IMR-90 (cell line): ENCODE results near the gene AURKA. TPM values are rescaled to one million over a fixed set of nuclear protein-coding genes. Genes with fewer than 3 reads are reported as not detected.

Source experiments
- ATAC-seq: fragments of 200-7000 bp; cut with Tn5 transposase; 2 replicates; pipeline ENCODE4 v1.9.1; 2020; ENCODE audit warnings: low read depth, mild to moderate bottlenecking, moderate library complexity
- BruUV-seq: library from RNA; stranded (reverse); fragments of 400-500 nt; replicated peaks from 2 replicates; lab custom pipeline; 2021; lab: Mats Ljungman, UMichigan
- CTCF ChIA-PET: fragments of 300-600 bp; formaldehyde crosslinking; extraction: SDS; loops from one replicate; lab custom pipeline; 2021; ENCODE audit warnings: antibody characterized with exemption; lab: Yijun Ruan, JAX
- POLR2A ChIA-PET: fragments of 300-600 bp; sonication (Branson Sonifier 250); formaldehyde crosslinking; loops from one replicate; lab custom pipeline; 2022; ENCODE audit warnings: antibody characterized with exemption; ENCODE audit not compliant: unreplicated experiment; lab: Charles Lee
- DNase-seq: peaks from one replicate; pipeline ENCODE4 v3.0.0; 2013
- H2AFZ ChIP-seq: replicated peaks from 2 replicates; pipeline ENCODE3; 2013; ENCODE audit warnings: low read length, mild to moderate bottlenecking; ENCODE audit not compliant: poor library complexity
- H2AK5ac ChIP-seq: 2 replicates; pipeline ENCODE4 v1.6.1; 2013; ENCODE audit warnings: low read depth, low read length, inconsistent platforms
- H2AK9ac ChIP-seq: replicated peaks from 2 replicates; pipeline ENCODE3; 2013; ENCODE audit warnings: mild to moderate bottlenecking, low read depth, low read length, moderate library complexity; ENCODE audit not compliant: poor library complexity
- H2BK120ac ChIP-seq: 2 replicates; pipeline ENCODE4 v1.6.1; 2013; ENCODE audit warnings: low read depth, low read length, inconsistent platforms
- H2BK15ac ChIP-seq: 3 replicates; pipeline ENCODE4 v1.6.1; 2013; ENCODE audit warnings: low read depth, low read length, inconsistent platforms
- H2BK20ac ChIP-seq: 2 replicates; pipeline ENCODE4 v1.6.1; 2013; ENCODE audit warnings: low read depth, mild to moderate bottlenecking, inconsistent platforms, low read length, moderate library complexity
- H2BK5ac ChIP-seq: 2 replicates; pipeline ENCODE4 v1.6.1; 2013; ENCODE audit warnings: mild to moderate bottlenecking, low read depth, low read length, inconsistent platforms; ENCODE audit not compliant: poor library complexity, severe bottlenecking
- H3K14ac ChIP-seq: replicated peaks from 2 replicates; pipeline ENCODE4 v1.6.1; 2013; ENCODE audit warnings: low read depth, low read length, inconsistent platforms
- H3K18ac ChIP-seq: 2 replicates; pipeline ENCODE4 v1.6.1; 2013; ENCODE audit warnings: low read depth, low read length, control low read depth
- H3K23ac ChIP-seq: 2 replicates; pipeline ENCODE4 v1.6.1; 2013; ENCODE audit warnings: low read depth, low read length, inconsistent platforms
- H3K27ac ChIP-seq: 2 replicates; pipeline ENCODE4 v1.5.1; 2013; ENCODE audit warnings: mild to moderate bottlenecking, control low read depth, low read length; ENCODE audit not compliant: insufficient read depth
- H3K27me3 ChIP-seq: 2 replicates; pipeline ENCODE4 v1.6.1; 2013; ENCODE audit warnings: low read length; ENCODE audit not compliant: control insufficient read depth, insufficient read depth
- H3K36me3 ChIP-seq: 2 replicates; pipeline ENCODE4 v1.6.1; 2013; ENCODE audit warnings: low read length, mixed read lengths; ENCODE audit not compliant: control insufficient read depth, insufficient read depth
- H3K4ac ChIP-seq: 2 replicates; pipeline ENCODE4 v1.6.1; 2013; ENCODE audit warnings: low read depth, low read length, inconsistent platforms
- H3K4me1 ChIP-seq: 2 replicates; pipeline ENCODE4 v1.6.1; 2013; ENCODE audit warnings: low read length, mixed read lengths; ENCODE audit not compliant: control insufficient read depth, insufficient read depth
- H3K4me2 ChIP-seq: 2 replicates; pipeline ENCODE4 v1.6.1; 2013; ENCODE audit warnings: low read depth, mild to moderate bottlenecking, control low read depth, low read length, moderate library complexity
- H3K4me3 ChIP-seq: 2 replicates; pipeline ENCODE4 v1.5.1; 2013; ENCODE audit warnings: low read depth, mild to moderate bottlenecking, control low read depth, low read length, moderate library complexity; ENCODE audit not compliant: insufficient read depth
- H3K56ac ChIP-seq: 2 replicates; pipeline ENCODE4 v1.6.1; 2013; ENCODE audit warnings: low read length, inconsistent platforms; ENCODE audit not compliant: insufficient read depth; ENCODE audit errors: extremely low read depth
- H3K79me1 ChIP-seq, 2 experiments: 2 replicates each; pipeline ENCODE4 v1.6.1; 2013; ENCODE audit warnings: low read length in 2 of 2, inconsistent platforms in 1 of 2, low read depth in 1 of 2
- H3K9ac ChIP-seq: 2 replicates; pipeline ENCODE4 v1.6.1; 2013; ENCODE audit warnings: low read depth, low read length, control low read depth
- H3K9me1 ChIP-seq: 2 replicates; pipeline ENCODE4 v1.6.1; 2013; ENCODE audit warnings: low read length, inconsistent platforms; ENCODE audit not compliant: insufficient read depth
- H3K9me3 ChIP-seq: 2 replicates; pipeline ENCODE4 v1.6.1; 2013; ENCODE audit warnings: low read length; ENCODE audit not compliant: control insufficient read depth, insufficient read depth
- H4K20me1 ChIP-seq: 2 replicates; pipeline ENCODE4 v1.6.1; 2013; ENCODE audit warnings: low read length, inconsistent platforms; ENCODE audit not compliant: insufficient read depth
- H4K5ac ChIP-seq: 2 replicates; pipeline ENCODE4 v1.6.1; 2013; ENCODE audit warnings: mild to moderate bottlenecking, low read depth, low read length, control low read depth
- H4K8ac ChIP-seq, 2 experiments: 2 replicates each; pipeline ENCODE4 v1.6.1; 2013; ENCODE audit warnings: low read depth in 2 of 2, low read length in 2 of 2, control low read depth in 1 of 2, inconsistent platforms in 1 of 2
- H4K91ac ChIP-seq: 2 replicates; pipeline ENCODE4 v1.6.1; 2013; ENCODE audit warnings: low read depth, low read length, inconsistent platforms; ENCODE audit not compliant: insufficient read depth
- BHLHE40 ChIP-seq: fragments of 150-350 bp; IDR thresholded peaks from 2 replicates; pipeline ENCODE4 v1.6.1; 2016; ENCODE audit warnings: mild to moderate bottlenecking, low read depth, low read length
- CEBPB ChIP-seq: IDR thresholded peaks from 2 replicates; pipeline ENCODE4 v1.6.1; 2012; ENCODE audit warnings: low read depth, low read length, improper control_type of control experiment
- FOS ChIP-seq: fragments of 150-350 bp; IDR thresholded peaks from 2 replicates; pipeline ENCODE4 v1.6.1; 2016; ENCODE audit warnings: low read depth, low read length
- MAFK ChIP-seq: IDR thresholded peaks from 2 replicates; pipeline ENCODE4 v1.6.1; 2012; ENCODE audit warnings: low read depth, low read length, improper control_type of control experiment
- MAZ ChIP-seq: IDR thresholded peaks from 2 replicates; pipeline ENCODE4 v1.6.1; 2012; ENCODE audit warnings: low read depth, mild to moderate bottlenecking, low read length, improper control_type of control experiment, moderate library complexity, borderline replicate concordance
- POLR2A ChIP-seq: IDR thresholded peaks from 2 replicates; pipeline ENCODE4 v1.6.1; 2012; ENCODE audit warnings: mild to moderate bottlenecking, low read depth, low read length
- RCOR1 ChIP-seq: IDR thresholded peaks from 2 replicates; pipeline ENCODE4 v1.6.1; 2012; ENCODE audit warnings: mild to moderate bottlenecking, low read length, improper control_type of control experiment; ENCODE audit not compliant: insufficient replicate concordance
- SMC3 ChIP-seq: fragments of 150-350 bp; IDR thresholded peaks from 2 replicates; pipeline ENCODE4 v1.6.1; 2016; ENCODE audit warnings: low read depth, mild to moderate bottlenecking, antibody characterized with exemption, low read length, moderate library complexity
- whole genome bisulfite sequencing, 2 experiments: methylation state at CpG; one replicate each; pipeline versions ENCODE4 v1.1.5 to v1.1.7; 2013; ENCODE audit warnings: missing lambda C conversion rate in 2 of 2; ENCODE audit not compliant: insufficient read length in 1 of 2; ENCODE audit errors: extremely low coverage in 2 of 2; 5-methylcytosine and 5-hydroxymethylcytosine counted together
- dilution Hi-C: fragments of 300-500 bp; cut with HindIII; formaldehyde crosslinking; loops from one replicate; pipeline ENCODE4 v1.14.3; 2018; ENCODE audit warnings: low sequenced_read_pairs; ENCODE audit not compliant: unreplicated experiment
- in situ Hi-C: fragments of 300-500 bp; cut with MboI; formaldehyde crosslinking; loops from 3 replicates; pipeline ENCODE4 v1.14.3; 2019; ENCODE audit warnings: low sequenced_read_pairs, inconsistent platforms, mixed read lengths
- intact Hi-C: fragments of 100-400 bp; cut with micrococcal nuclease; formaldehyde crosslinking; loops from 2 replicates; pipeline ENCODE4 v1.10.0; 2022
- polyA plus RNA-seq, 3 experiments: library from polyadenylated mRNA; depleted of rRNA; stranded (reverse); fragments of >200 nt; gene quantifications; 2 replicates each; pipeline ENCODE4 v1.2.3, GENCODE V29; 2012; ENCODE audit warnings: low replicate concordance in 1 of 3
- total RNA-seq: library from RNA; depleted of rRNA; stranded (reverse); fragments of >200 nt; gene quantifications from 2 replicates; pipeline ENCODE4 v1.2.3, GENCODE V29; 2012
- TF ChIP-seq, protein P1 (sequence below): fragments of 150-350 bp; IDR thresholded peaks from 2 replicates; pipeline ENCODE4 v1.6.1; 2017; ENCODE audit warnings: mild to moderate bottlenecking, antibody characterized with exemption, low read length, low read depth

Gene AURKA
- total and polyA plus RNA-seq, 2 of the 4 experiments (the other 2 are of a cell fraction), result 68.0 to 83.3 TPM

DNA sequence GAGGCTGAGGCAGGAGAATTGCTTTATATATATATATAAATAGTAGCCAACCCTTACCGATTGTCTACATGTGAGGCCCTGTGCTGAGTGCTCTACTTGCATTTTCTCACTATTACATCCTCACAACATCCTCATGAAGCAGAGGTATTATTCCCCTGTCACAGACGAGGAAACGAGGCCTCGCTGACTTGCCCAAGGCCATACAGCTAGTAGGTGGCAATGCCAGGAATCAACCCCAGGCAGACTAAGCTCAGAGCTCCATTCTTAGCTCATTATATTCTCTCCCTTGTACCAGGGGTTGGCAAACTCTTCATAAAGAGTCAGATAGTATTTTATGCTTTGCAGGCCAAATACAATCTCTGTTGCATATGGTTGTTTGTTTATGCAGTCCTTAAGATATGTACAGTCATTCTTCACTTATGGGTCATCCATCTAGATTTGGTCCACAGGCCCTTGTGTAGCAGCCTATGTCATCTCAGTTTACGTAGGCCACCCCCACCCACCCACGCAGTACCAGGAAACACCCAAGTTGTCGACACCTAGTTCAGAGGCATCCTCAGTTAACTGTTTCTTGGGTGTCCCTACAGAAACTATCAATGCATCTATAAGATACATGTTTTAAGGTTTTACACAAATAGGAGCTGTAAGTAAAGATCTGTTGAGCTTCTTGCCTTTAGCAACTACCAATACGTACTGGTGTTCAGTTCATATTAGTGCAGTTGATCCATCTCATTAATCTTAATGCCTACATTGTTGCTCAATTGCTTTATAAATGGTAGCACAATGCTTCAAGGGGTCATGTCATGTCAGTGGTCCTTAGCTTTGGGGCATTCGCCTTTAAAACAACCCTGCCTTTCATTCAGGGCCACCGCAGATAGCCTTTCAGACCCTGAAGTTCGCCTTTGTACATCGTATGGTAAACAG, 23.1 kb upstream of the AURKA start (continued):
- TF ChIP-seq, protein P1, sequence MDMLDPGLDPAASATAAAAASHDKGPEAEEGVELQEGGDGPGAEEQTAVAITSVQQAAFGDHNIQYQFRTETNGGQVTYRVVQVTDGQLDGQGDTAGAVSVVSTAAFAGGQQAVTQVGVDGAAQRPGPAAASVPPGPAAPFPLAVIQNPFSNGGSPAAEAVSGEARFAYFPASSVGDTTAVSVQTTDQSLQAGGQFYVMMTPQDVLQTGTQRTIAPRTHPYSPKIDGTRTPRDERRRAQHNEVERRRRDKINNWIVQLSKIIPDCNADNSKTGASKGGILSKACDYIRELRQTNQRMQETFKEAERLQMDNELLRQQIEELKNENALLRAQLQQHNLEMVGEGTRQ, result no peak
- no peak; the same call in 1 of the 2 replicates for TF ChIP-seq SMC3

DNA sequence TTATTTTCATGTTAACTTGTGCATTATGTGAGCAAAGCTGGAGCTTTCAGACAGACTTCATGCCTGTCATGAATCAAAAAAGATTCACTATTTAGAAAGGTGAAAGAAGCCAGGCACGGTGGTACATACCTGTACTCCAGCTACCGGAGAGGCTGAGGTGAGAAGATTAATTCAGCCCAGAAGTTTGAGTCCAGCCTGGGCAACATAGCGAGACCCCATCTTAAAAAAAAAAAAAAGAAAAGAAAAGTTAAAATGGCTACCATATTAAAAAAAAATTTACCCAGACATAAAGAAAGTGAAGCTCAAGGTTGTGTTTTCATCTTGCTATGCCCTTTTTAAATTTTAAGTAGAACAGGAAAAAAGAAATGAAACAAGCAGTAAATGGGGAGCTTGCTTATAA, 20.9 kb upstream of the AURKA start:
- Histone ChIP-seq H4K8ac (peak overlapping the region; percentile 89 to 93), H3K18ac (peak overlapping the region; percentile 96), H2BK120ac (peak overlapping the region; percentile 97), H2AK5ac (peak overlapping the region; percentile 92), H3K14ac (peak overlapping the region; percentile 95), H2BK5ac (peak overlapping the region; percentile 96), H3K9me1 (peaks cover 23% of the 10 kb centered on the region), H3K27ac (peak overlapping the region; percentile 100), H2BK20ac (peak overlapping the region; percentile 96), H2AFZ (peak overlapping the region; percentile 15), H4K5ac (peak overlapping the region; percentile 99), H3K4ac (peak overlapping the region; percentile 97), H3K27me3 (no peaks in the 10 kb centered on the region), H3K4me2 (peak overlapping the region; percentile 88), H3K36me3 (peaks cover 10% of the 10 kb centered on the region; the same call in 1 of the 2 replicates), H3K9ac (peak overlapping the region; percentile 91), H4K91ac (peak overlapping the region; percentile 98), H2BK15ac (peak overlapping the region; percentile 79; the same call in 2 of the 3 replicates), H4K20me1 (no peaks in the 10 kb centered on the region), H3K79me1 (peaks cover 27 to 47% of the 10 kb centered on the region in 2 experiments), H3K4me3 (peak overlapping the region; percentile 47), H3K4me1 (peaks cover 26% of the 10 kb centered on the region), H2AK9ac (peak overlapping the region; percentile 63), H3K9me3 (no peaks in the 10 kb centered on the region), H3K23ac (peak overlapping the region; percentile 94), H3K56ac (peak overlapping the region; percentile 96; the same call in 1 of the 2 replicates)
- no peak for TF ChIP-seq FOS
- TF ChIP-seq RCOR1, result no peak
- no peak for TF ChIP-seq MAZ
- TF ChIP-seq POLR2A, result no peak
- no peak for TF ChIP-seq CEBPB
- TF ChIP-seq BHLHE40, result no peak
- TF ChIP-seq MAFK, result no peak
- BruUV-seq, result no TSS peak
- DNase-seq (no peak), ATAC-seq (no peak)
- WGBS, 2 experiments, result no CpG with 5 or more reads among the region's 3 CpGs
- dilution Hi-C loops, result no loop called here
- in situ Hi-C loops, result no loop called here
- ChIA-PET POLR2A (interaction anchor here (0.9 to 1.0 kb wide), 3 partner anchors 10 to 21 kb away, joined by 3 to 4 read pairs (median 3); no protein-coding TSS in a partner anchor), CTCF (interaction anchor here (0.6 kb wide), 1 partner anchor 262 kb away, joined by 5 read pairs; no protein-coding TSS in a partner anchor)
- intact Hi-C loops, result no loop called here
